PC-3 (cell line): Measurements from ENCODE around the gene SEPTIN2. TPM values are rescaled to one million over a fixed set of nuclear protein-coding genes. Genes with fewer than 3 reads are reported as not detected.
A peak's percentile ranks its signal among the peaks of the same experiment; 100 is the strongest.

Experiments
- ATAC-seq: fragments of 200-7000 bp; cut with Tn5 transposase; 2 replicates; pipeline ENCODE4 v1.9.1; 2020; ENCODE audit warnings: mild to moderate bottlenecking, moderate library complexity
- BruUV-seq: library from RNA; stranded (reverse); fragments of 400-500 nt; replicated peaks from 2 replicates; lab custom pipeline; 2021; lab: Mats Ljungman, UMichigan
- CTCF ChIA-PET: fragments of 300-600 bp; sonication (Branson Sonifier 250); formaldehyde crosslinking; loops from one replicate; lab custom pipeline; 2022; ENCODE audit warnings: antibody characterized with exemption; lab: Charles Lee
- POLR2A ChIA-PET: fragments of 300-600 bp; sonication (Branson Sonifier 250); formaldehyde crosslinking; loops from one replicate; lab custom pipeline; 2022; ENCODE audit warnings: antibody characterized with exemption; ENCODE audit not compliant: unreplicated experiment; lab: Charles Lee
- DNase-seq: peaks from one replicate; pipeline ENCODE4 v3.0.0-alpha.2; 2015
- H2AFZ ChIP-seq: fragments of 300-600 bp; sonication (generic); 2 replicates; pipeline ENCODE4 v1.6.0; 2016; ENCODE audit warnings: antibody characterized with exemption, low read length
- H3F3A ChIP-seq: fragments of 300-600 bp; sonication (generic); one replicate; pipeline ENCODE4 v1.6.0; 2017; ENCODE audit warnings: antibody characterized with exemption, low read length, control low read depth, mild to moderate bottlenecking; ENCODE audit not compliant: unreplicated experiment
- H3K27ac ChIP-seq: fragments of 300-600 bp; sonication (generic); 2 replicates; pipeline ENCODE4 v1.5.1; 2016; ENCODE audit warnings: mild to moderate bottlenecking, low read length
- H3K27me3 ChIP-seq: fragments of 300-600 bp; sonication (generic); 2 replicates; pipeline ENCODE4 v1.6.1; 2016; ENCODE audit warnings: low read length, mixed read lengths
- H3K36me3 ChIP-seq: fragments of 300-600 bp; sonication (generic); 2 replicates; pipeline ENCODE4 v1.6.1; 2016; ENCODE audit warnings: low read depth, mixed run types, low read length, mixed read lengths
- H3K4me1 ChIP-seq: fragments of 300-600 bp; sonication (generic); 2 replicates; pipeline ENCODE4 v1.5.1; 2016; ENCODE audit warnings: low read length; ENCODE audit not compliant: insufficient read depth
- H3K4me2 ChIP-seq: fragments of 300-600 bp; sonication (generic); 2 replicates; pipeline ENCODE4 v1.6.0; 2016; ENCODE audit warnings: low read length
- H3K4me3 ChIP-seq: fragments of 300-600 bp; sonication (generic); 2 replicates; pipeline ENCODE4 v1.5.1; 2016; ENCODE audit warnings: mild to moderate bottlenecking, low read length, mixed read lengths
- H3K79me2 ChIP-seq: fragments of 300-600 bp; sonication (generic); 2 replicates; pipeline ENCODE4 v1.6.1; 2017; ENCODE audit warnings: low read length, mixed read lengths
- H3K9ac ChIP-seq: fragments of 300-600 bp; sonication (generic); 2 replicates; pipeline ENCODE4 v1.6.0; 2016; ENCODE audit warnings: mild to moderate bottlenecking, low read length
- H3K9me2 ChIP-seq: fragments of 300-600 bp; sonication (generic); replicated peaks from 2 replicates; pipeline ENCODE4 v1.6.1; 2016; ENCODE audit warnings: mixed run types, low read length, mixed read lengths
- H3K9me3 ChIP-seq: fragments of 300-600 bp; sonication (generic); 2 replicates; pipeline ENCODE4 v1.6.1; 2016; ENCODE audit warnings: low read length, mixed read lengths
- H4K20me1 ChIP-seq: fragments of 300-600 bp; sonication (generic); 2 replicates; pipeline ENCODE4 v1.6.1; 2016; ENCODE audit warnings: low read length, mixed read lengths
- CTCF ChIP-seq: fragments of 300-600 bp; sonication (generic); conservative IDR thresholded peaks from 2 replicates; pipeline ENCODE4 v1.5.1; 2017; ENCODE audit warnings: antibody characterized with exemption, low read depth, mild to moderate bottlenecking, low read length
- EZH2 ChIP-seq: fragments of 300-600 bp; sonication (generic); IDR thresholded peaks from one replicate; pipeline ENCODE4 v1.6.1; 2017; ENCODE audit warnings: antibody characterized with exemption, mild to moderate bottlenecking, low read length; ENCODE audit not compliant: unreplicated experiment
- EZH2phosphoT487 ChIP-seq: fragments of 300-600 bp; sonication (generic); IDR thresholded peaks from 2 replicates; pipeline ENCODE4 v1.6.1; 2018; ENCODE audit warnings: mild to moderate bottlenecking, antibody characterized with exemption, low read length, borderline replicate concordance
- intact Hi-C: fragments of 100-400 bp; cut with micrococcal nuclease; formaldehyde crosslinking; loops from 2 replicates; pipeline ENCODE4 v1.9.0; 2023
- total RNA-seq: library from RNA; depleted of rRNA; stranded (reverse); fragments of >200 nt; gene quantifications from 2 replicates; pipeline ENCODE4 v1.2.3, GENCODE V29; 2014

The SEPTIN2 gene
- total RNA-seq, 1 experiment from 2014 or later: 185 TPM

DNA sequence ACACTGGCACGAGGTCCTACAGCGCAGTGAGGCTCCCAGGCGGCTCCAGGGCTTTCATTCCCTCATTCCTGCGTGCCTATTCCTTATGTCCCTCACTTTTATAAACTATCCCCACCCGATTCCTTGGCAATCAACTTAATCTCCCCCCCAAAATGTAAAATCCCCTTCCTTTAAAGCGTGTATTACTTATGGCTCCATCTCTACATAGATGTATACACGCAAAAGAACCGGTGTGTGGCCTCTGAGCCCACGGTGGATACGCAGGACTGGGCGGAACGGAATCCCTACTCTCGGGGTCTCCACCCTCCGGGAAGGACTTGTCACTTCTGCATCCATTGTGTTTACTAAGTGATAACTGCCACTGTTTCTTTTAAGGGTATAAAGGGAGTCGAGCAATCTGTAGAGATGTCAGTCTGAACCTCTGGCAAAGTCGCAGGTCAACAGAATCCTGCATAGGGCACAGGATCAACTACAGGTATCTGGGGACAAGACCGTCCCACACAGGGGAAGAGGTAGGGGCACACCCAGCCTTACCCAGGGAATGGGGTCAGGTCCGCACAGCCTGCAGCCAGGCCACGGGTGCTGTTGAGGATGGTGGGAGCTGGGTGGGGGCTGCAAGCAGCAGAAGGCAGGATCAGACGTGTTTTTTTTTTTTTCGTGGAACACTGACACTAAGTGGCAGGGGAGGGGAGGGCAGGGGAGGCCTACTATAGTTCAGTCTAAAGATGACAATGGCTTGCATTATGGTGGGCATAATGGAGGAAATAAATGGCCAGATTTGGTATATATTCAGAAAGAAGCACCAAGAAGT lies 42.3 kb upstream of the SEPTIN2 start:
- Histone ChIP-seq H3K9ac (peak overlapping the region; percentile 52), H3K9me3 (no peaks in the 10 kb centered on the region), H4K20me1 (peaks cover 31% of the 10 kb centered on the region), H3K27me3 (no peaks in the 10 kb centered on the region), H3K4me1 (peaks cover 25% of the 10 kb centered on the region), H3F3A (no peaks in the 10 kb centered on the region), H3K4me3 (peak overlapping the region; percentile 71), H3K79me2 (peaks cover 94% of the 10 kb centered on the region), H3K36me3 (peaks cover 4% of the 10 kb centered on the region; the same call in 1 of the 2 replicates), H3K9me2 (no peaks in the 10 kb centered on the region), H3K27ac (no peak overlapping the region), H2AFZ (peak overlapping the region; percentile 59), H3K4me2 (peak overlapping the region; percentile 79)
- ChIA-PET CTCF (no interaction called here), POLR2A (no interaction called here)
- intact Hi-C loops: loop anchor here (2.0 kb wide), 1 partner anchor 41 kb away; the partner anchor contains the start of genes HDLBP and SEPTIN2
- TF ChIP-seq EZH2 (no peak), EZH2phosphoT487 (no peak), CTCF (no peak)
- ATAC-seq (no peak; the same call in 1 of the 2 replicates), DNase-seq (no peak)
- BruUV-seq: TSS peak; percentile 83

GRCh38 chr2:241274127-241274526 lies 41.6 kb upstream of the SEPTIN2 start:
- H3F3A ChIP-seq: no peaks in the 10 kb centered on the region
- DNase-seq (no peak), ATAC-seq (no peak)
- peaks cover 24% of the 10 kb centered on the region for H4K20me1 ChIP-seq
- no peak overlapping the region for H3K27ac ChIP-seq
- H2AFZ ChIP-seq: no peak overlapping the region
- H3K9ac ChIP-seq: no peak overlapping the region
- no TSS peak for BruUV-seq
- no peaks in the 10 kb centered on the region for H3K9me3 ChIP-seq
- intact Hi-C loops: no loop called here
- H3K9me2 ChIP-seq: no peaks in the 10 kb centered on the region
- no peaks in the 10 kb centered on the region for H3K27me3 ChIP-seq
- no peak overlapping the region for H3K4me2 ChIP-seq
- ChIA-PET POLR2A (no interaction called here), CTCF (no interaction called here)
- H3K36me3 ChIP-seq: no peaks in the 10 kb centered on the region
- no peak overlapping the region for H3K4me3 ChIP-seq
- peaks cover 25% of the 10 kb centered on the region for H3K4me1 ChIP-seq
- peaks cover 94% of the 10 kb centered on the region for H3K79me2 ChIP-seq
- TF ChIP-seq CTCF: no peak
- TF ChIP-seq EZH2phosphoT487: no peak
- no peak for TF ChIP-seq EZH2

- Histone ChIP-seq H3K36me3 (no peaks in the 10 kb centered on the region), H4K20me1 (peaks cover 14% of the 10 kb centered on the region), H3K4me2 (no peak overlapping the region), H3K79me2 (peaks cover 92% of the 10 kb centered on the region), H2AFZ (no peak overlapping the region), H3K9me2 (no peaks in the 10 kb centered on the region), H3K9me3 (no peaks in the 10 kb centered on the region), H3K4me3 (no peak overlapping the region), H3K27me3 (no peaks in the 10 kb centered on the region), H3F3A (no peaks in the 10 kb centered on the region), H3K27ac (no peak overlapping the region), H3K9ac (no peak overlapping the region), H3K4me1 (peaks cover 12% of the 10 kb centered on the region)
- BruUV-seq: no TSS peak
- ATAC-seq (no peak), DNase-seq (no peak)
- ChIA-PET CTCF (no interaction called here), POLR2A (interaction anchor here (0.7 kb wide), 1 partner anchor 9 kb away, joined by 5 read pairs; no protein-coding TSS in a partner anchor)
- intact Hi-C loops: no loop called here
- no peak for TF ChIP-seq EZH2
- no peak for TF ChIP-seq EZH2phosphoT487
- TF ChIP-seq CTCF: no peak
Measured at GRCh38 chr2:241275504-241275903, 40.2 kb upstream of the SEPTIN2 start.
